MM.1S (cell line): Measurements from ENCODE around the gene NPLOC4.

Experiments
- CTCF ChIP-seq: fragments of 300-600 bp; sonication (generic); IDR thresholded peaks from 2 replicates; pipeline ENCODE4 v1.5.1; 2016; ENCODE audit warnings: antibody characterized with exemption, low read length, mixed read lengths
- EZH2 ChIP-seq: fragments of 300-600 bp; sonication (generic); optimal IDR thresholded peaks from 2 replicates; pipeline ENCODE3; 2017; ENCODE audit warnings: low read depth, mild to moderate bottlenecking, antibody characterized with exemption, low read length, mixed read lengths
- EZH2phosphoT487 ChIP-seq: fragments of 300-600 bp; sonication (generic); IDR thresholded peaks from 2 replicates; pipeline ENCODE4 v1.6.1; 2018; ENCODE audit warnings: antibody characterized with exemption, low read length

- TF ChIP-seq CTCF, result no peak
- TF ChIP-seq EZH2, result no peak
- TF ChIP-seq EZH2phosphoT487, result no peak
Measured at GRCh38 chr17:81641825-81642489, 5.0 kb upstream of the NPLOC4 start.
